CD4-positive, alpha-beta T cell treated with Interleukin-4 for 1 hour (primary cell): ENCODE measurements around the gene CTNNA3.

Experiments
- DNase-seq, 2 donors: peaks; one replicate each; pipeline ENCODE4 v3.0.0-alpha.2; 2020 to 2022

CTNNA3 gene

GRCh38 chr10:66273966-66274519 lies 1422.0 kb downstream of the CTNNA3 start:
- no peak for DNase-seq

- no peak for DNase-seq
These were observed 1430.6 kb downstream of the CTNNA3 start for GRCh38 chr10:66265398-66265797.

GRCh38 chr10:66259836-66260235 lies 1436.2 kb downstream of the CTNNA3 start:
- no peak for DNase-seq

- no peak for DNase-seq
These were observed 1437.3 kb downstream of the CTNNA3 start for GRCh38 chr10:66258693-66259092.

GRCh38 chr10:66257801-66258200 lies 1438.2 kb downstream of the CTNNA3 start:
- DNase-seq: no peak

GRCh38 chr10:66252986-66253385 lies 1443.0 kb downstream of the CTNNA3 start:
- DNase-seq: no peak

GRCh38 chr10:66246177-66246576 lies 1449.8 kb downstream of the CTNNA3 start:
- no peak for DNase-seq

GRCh38 chr10:66244953-66245352 lies 1451.0 kb downstream of the CTNNA3 start:
- no peak for DNase-seq

GRCh38 chr10:66242885-66243284 lies 1453.1 kb downstream of the CTNNA3 start:
- no peak for DNase-seq

- no peak for DNase-seq
These were observed 1456.9 kb downstream of the CTNNA3 start for GRCh38 chr10:66239062-66239461.

- no peak for DNase-seq
These were observed 1457.7 kb downstream of the CTNNA3 start for GRCh38 chr10:66238343-66238742.

GRCh38 chr10:66234872-66235271 lies 1461.1 kb downstream of the CTNNA3 start:
- DNase-seq: no peak

- DNase-seq: no peak
These were observed 1467.1 kb downstream of the CTNNA3 start for GRCh38 chr10:66228887-66229286.

GRCh38 chr10:66223656-66224055 lies 1472.3 kb downstream of the CTNNA3 start:
- DNase-seq: no peak

- DNase-seq: no peak
These were observed 1473.4 kb downstream of the CTNNA3 start for GRCh38 chr10:66222462-66223046.

- no peak for DNase-seq
These were observed 1476.9 kb downstream of the CTNNA3 start for GRCh38 chr10:66218981-66219587.

GRCh38 chr10:66218289-66218688 lies 1477.7 kb downstream of the CTNNA3 start:
- no peak for DNase-seq

- DNase-seq: no peak
These were observed 1480.1 kb downstream of the CTNNA3 start for GRCh38 chr10:66215920-66216319.

- DNase-seq: no peak
These were observed 1481.1 kb downstream of the CTNNA3 start for GRCh38 chr10:66214721-66215404.

GRCh38 chr10:66209025-66209424 lies 1487.0 kb downstream of the CTNNA3 start:
- no peak for DNase-seq

GRCh38 chr10:66204838-66205237 lies 1491.2 kb downstream of the CTNNA3 start:
- no peak for DNase-seq

- DNase-seq: no peak
These were observed 1493.9 kb downstream of the CTNNA3 start for GRCh38 chr10:66202101-66202500.

- DNase-seq: no peak
These were observed 1503.7 kb downstream of the CTNNA3 start for GRCh38 chr10:66192162-66192831.

- no peak for DNase-seq
These were observed 1505.6 kb downstream of the CTNNA3 start for GRCh38 chr10:66190413-66190812.
